Brain microvascular endothelial cell (primary cell): ENCODE data around the gene ABCC10.

Experiments used
- DNase-seq: peaks from one replicate; pipeline ENCODE4 v3.0.0-alpha.2; 2020
- H3K27ac ChIP-seq: fragments of 250-450 bp; sonication (Bioruptor Pico); 2 replicates; pipeline ENCODE4 v1.5.1; 2020; ENCODE audit warnings: mild to moderate bottlenecking, moderate library complexity
- H3K27me3 ChIP-seq: fragments of 250-450 bp; sonication (Bioruptor Pico); replicated peaks from 2 replicates; pipeline ENCODE4 v1.5.1; 2020; ENCODE audit warnings: mild to moderate bottlenecking
- H3K36me3 ChIP-seq: fragments of 250-450 bp; sonication (Bioruptor Pico); replicated peaks from 2 replicates; pipeline ENCODE4 v1.5.1; 2020; ENCODE audit warnings: mild to moderate bottlenecking
- H3K4me3 ChIP-seq: 2 replicates; pipeline ENCODE4 v1.5.1; 2011; ENCODE audit warnings: low read depth, mild to moderate bottlenecking, control low read depth, low read length, moderate library complexity
- in situ Hi-C: cut with HindIII; loops from 2 replicates; pipeline ENCODE4 v1.10.0; 2017; ENCODE audit warnings: low sequenced_read_pairs, low pct_ligation_motif_present
- TF ChIP-seq, protein P1 (sequence below): IDR thresholded peaks from 2 replicates; pipeline ENCODE4 v1.5.1; 2011; ENCODE audit warnings: low read depth, mild to moderate bottlenecking, moderate library complexity, low read length, control low read depth, inconsistent platforms; ENCODE audit errors: missing control alignments

Gene ABCC10

DNA sequence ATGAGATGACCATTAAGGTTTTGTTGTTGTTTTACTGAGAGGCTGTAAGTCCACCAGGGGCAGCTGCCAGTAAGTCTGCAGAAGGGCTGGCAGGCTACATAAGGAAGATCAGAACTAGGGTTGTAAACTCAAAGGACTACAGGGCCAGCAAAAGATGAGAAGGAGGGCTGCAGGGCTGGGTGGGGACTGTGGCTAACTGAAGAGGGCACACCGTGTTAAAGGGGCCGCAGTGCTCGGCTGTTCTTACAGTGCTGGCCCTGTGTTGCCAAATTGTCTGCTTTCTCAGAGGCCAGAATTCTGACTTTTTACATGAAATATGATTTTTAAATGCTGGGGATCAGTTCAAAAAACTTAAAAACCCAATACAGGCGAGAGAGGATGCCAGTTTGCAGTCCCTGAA, 32.4 kb upstream of the ABCC10 start:
- no peaks in the 10 kb centered on the region for H3K27me3 ChIP-seq
- H3K27ac ChIP-seq = no peak overlapping the region
- TF ChIP-seq, protein P1, sequence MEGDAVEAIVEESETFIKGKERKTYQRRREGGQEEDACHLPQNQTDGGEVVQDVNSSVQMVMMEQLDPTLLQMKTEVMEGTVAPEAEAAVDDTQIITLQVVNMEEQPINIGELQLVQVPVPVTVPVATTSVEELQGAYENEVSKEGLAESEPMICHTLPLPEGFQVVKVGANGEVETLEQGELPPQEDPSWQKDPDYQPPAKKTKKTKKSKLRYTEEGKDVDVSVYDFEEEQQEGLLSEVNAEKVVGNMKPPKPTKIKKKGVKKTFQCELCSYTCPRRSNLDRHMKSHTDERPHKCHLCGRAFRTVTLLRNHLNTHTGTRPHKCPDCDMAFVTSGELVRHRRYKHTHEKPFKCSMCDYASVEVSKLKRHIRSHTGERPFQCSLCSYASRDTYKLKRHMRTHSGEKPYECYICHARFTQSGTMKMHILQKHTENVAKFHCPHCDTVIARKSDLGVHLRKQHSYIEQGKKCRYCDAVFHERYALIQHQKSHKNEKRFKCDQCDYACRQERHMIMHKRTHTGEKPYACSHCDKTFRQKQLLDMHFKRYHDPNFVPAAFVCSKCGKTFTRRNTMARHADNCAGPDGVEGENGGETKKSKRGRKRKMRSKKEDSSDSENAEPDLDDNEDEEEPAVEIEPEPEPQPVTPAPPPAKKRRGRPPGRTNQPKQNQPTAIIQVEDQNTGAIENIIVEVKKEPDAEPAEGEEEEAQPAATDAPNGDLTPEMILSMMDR = no peak
- no peak for DNase-seq
- no peak overlapping the region for H3K4me3 ChIP-seq
- H3K36me3 ChIP-seq = no peaks in the 10 kb centered on the region
- in situ Hi-C loops = no loop called here

DNA sequence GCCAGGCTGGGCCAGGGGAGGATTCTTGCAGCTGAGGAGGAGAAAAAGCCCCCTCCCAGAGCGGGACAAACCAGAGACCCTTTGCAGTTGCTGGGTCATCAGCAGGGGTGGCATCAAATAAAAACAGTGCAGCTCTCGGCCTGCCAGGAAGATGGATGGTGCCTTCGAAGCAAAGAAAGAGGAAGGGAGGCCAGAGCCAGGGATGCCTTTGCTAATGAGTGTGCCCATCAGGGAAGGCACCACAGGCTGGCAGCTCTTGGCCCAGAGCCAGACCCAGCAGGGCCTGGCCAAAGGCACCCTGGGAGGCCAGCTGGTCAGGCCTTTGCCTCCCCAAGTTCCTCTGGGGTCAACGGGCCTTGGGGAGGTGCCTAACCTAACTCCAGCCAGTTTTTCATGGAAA, 31.6 kb upstream of the ABCC10 start:
- Histone ChIP-seq H3K4me3 (no peak overlapping the region), H3K27ac (no peak overlapping the region), H3K27me3 (no peaks in the 10 kb centered on the region), H3K36me3 (no peaks in the 10 kb centered on the region)
- no peak for DNase-seq
- in situ Hi-C loops = no loop called here
- TF ChIP-seq, protein P1 = no peak

DNA sequence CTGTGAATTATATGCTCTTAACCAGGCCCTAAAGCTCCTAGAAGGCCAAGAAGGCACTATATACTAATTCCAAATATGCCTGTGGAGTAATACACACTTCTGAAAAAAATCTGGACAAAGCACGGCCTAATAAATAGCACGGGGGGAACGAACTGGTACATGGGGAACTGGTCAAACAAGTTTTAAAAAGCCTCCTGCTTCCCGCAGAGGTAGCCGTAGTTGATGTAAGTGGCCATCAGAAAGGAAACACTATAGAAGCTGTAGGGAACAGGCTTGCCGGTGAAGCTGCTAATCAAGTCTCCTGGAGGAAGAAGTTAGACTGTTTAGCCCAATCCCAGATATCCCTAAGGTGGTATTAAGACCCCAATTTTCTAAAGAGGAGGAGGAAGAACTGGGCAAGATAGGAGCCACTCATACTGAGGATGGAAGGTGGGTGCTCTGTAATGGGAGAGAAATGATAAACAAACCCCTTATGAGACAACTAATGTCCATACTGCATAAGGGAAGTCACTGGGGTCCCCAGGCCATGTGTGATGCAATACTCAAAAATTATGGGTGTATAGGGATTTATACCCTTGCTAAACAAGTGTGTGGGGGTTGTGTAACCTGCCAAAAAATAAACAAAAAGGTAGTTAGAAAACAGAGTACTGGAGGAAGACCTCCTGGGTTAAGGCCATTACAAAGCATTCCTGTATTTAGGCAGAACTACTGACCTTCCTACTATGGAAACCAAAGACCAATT, 30.8 kb upstream of the ABCC10 start:
- in situ Hi-C loops = no loop called here
- Histone ChIP-seq H3K4me3 (no peak overlapping the region), H3K27me3 (no peaks in the 10 kb centered on the region), H3K36me3 (no peaks in the 10 kb centered on the region), H3K27ac (no peak overlapping the region)
- TF ChIP-seq, protein P1 = no peak
- no peak for DNase-seq

DNA sequence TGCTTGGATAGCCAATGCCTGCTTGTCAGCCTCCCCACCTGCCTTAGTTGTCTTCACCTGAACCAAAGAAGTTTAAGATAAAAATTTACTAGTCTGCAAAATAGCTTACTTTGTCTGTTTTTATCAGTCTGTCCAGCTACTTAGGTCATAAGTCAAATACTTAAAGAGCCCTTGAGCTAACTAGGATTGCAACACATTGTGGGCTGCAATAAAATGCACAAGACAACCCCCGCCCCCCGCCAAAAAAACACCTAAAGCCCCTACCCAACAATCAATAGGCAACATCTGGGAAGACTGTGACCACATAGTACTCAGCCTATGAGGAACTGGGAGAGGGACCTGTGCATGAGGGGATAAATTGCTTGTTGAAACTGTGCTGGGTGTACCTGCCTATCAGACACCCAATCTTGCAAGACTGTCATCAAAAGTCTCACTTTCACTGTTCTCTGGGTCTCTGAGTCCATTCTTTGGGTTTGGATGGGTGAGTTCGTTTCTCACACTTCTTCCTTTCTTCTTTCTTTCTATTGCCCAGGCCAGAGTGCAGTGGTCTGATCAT, 27.3 kb upstream of the ABCC10 start:
- Histone ChIP-seq H3K4me3 (no peak overlapping the region), H3K27ac (no peak overlapping the region), H3K27me3 (no peaks in the 10 kb centered on the region), H3K36me3 (no peaks in the 10 kb centered on the region)
- TF ChIP-seq, protein P1 = no peak
- no peak for DNase-seq
- in situ Hi-C loops = no loop called here

DNA sequence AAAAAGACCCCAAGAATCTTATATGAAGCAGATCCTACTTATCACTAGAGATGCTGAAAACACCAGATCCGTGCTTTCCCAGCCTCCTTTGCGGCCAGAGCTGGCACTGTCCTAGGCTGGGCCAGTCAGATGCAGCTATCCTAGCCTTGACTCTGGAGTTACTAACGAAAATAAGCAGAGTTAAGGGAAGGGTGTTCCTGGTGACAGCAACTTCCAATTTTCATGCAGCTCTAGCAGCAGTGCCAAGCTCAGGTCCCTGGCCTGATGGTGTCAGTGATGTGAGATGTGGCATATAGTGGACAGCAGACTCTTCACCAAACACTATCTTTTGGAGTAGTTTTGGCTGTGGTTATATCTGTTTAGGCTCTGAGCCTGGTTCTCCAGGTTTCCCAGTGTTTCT, 25.6 kb upstream of the ABCC10 start:
- TF ChIP-seq, protein P1 = no peak
- Histone ChIP-seq H3K27me3 (no peaks in the 10 kb centered on the region), H3K4me3 (no peak overlapping the region), H3K27ac (no peak overlapping the region), H3K36me3 (no peaks in the 10 kb centered on the region)
- in situ Hi-C loops = no loop called here
- no peak for DNase-seq

DNA sequence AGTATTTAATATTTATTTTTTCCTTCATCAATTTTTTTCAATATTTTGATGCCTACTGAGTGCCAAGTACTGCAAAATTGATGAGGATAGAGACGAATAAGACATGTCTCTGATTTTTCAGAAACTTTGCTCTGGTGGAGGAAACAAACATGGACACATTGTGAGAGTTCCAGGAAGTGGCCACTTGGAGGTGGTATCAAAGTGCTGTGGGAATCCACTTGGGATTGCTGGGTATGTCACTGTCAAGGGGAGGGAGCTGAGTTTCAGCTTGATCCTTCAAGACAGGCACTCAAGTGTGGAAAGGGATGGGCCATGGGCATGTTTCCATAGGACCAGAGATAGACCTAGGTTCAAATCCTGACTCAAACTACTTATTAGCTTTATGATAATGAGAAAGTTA, 24.5 kb upstream of the ABCC10 start:
- no peak for DNase-seq
- Histone ChIP-seq H3K4me3 (no peak overlapping the region), H3K36me3 (no peaks in the 10 kb centered on the region), H3K27me3 (no peaks in the 10 kb centered on the region), H3K27ac (no peak overlapping the region)
- TF ChIP-seq, protein P1 = peak; percentile 35
- in situ Hi-C loops = no loop called here
